CD4-positive, alpha-beta T cell treated with Interleukin-15 for 4 hours (primary cell): ENCODE measurements around the gene TFPT.

Experiments
- DNase-seq: peaks from one replicate; pipeline ENCODE4 v3.0.0-alpha.2; 2020; ENCODE audit warnings: low spot score

The TFPT gene

GRCh38 chr19:54077334-54077733 lies 38.1 kb downstream of the TFPT start:
- no peak for DNase-seq

- DNase-seq: no peak
These were observed 40.6 kb downstream of the TFPT start for GRCh38 chr19:54074851-54075250.

GRCh38 chr19:54073829-54074228 lies 41.6 kb downstream of the TFPT start:
- DNase-seq: no peak

- DNase-seq: no peak
These were observed 46.0 kb downstream of the TFPT start for GRCh38 chr19:54069470-54069869.

GRCh38 chr19:54063350-54064116 lies 51.9 kb downstream of the TFPT start, which contains the start of gene VSTM1:
TSS of gene VSTM1 (minus strand) at chr19:54063897. CDS start at chr19:54063777, 120 bp downstream.
- no peak for DNase-seq

- DNase-seq: no peak
These were observed 52.8 kb downstream of the TFPT start for GRCh38 chr19:54062643-54063042.
